HG03575 (cell line): Measurements from ENCODE around the gene HASPIN.
"Not testable (repeated sequence)": the region's sequence is repeated elsewhere in the genome, so short reads cannot be mapped to it uniquely, and the experiment has no call there.

Source experiments
- ATAC-seq: cut with Tn5 transposase; IDR thresholded peaks from one replicate; pipeline ENCODE4 v1.9.1; 2021; ENCODE audit not compliant: unreplicated experiment, insufficient number of reproducible peaks, low FRiP score; ENCODE audit errors: extremely low read depth

The HASPIN gene

GRCh38 chr17:3729881-3730280, 6.2 kb downstream of the HASPIN start:
- ATAC-seq, result no peak

GRCh38 chr17:3730881-3731429, 7.3 kb downstream of the HASPIN start:
- ATAC-seq, result no peak

- ATAC-seq, result no peak
Observed at GRCh38 chr17:3732210-3732621, 8.5 kb downstream of the HASPIN start.

- ATAC-seq, result not testable (repeated sequence)
Observed at GRCh38 chr17:3734911-3735276, 11.2 kb downstream of the HASPIN start.

GRCh38 chr17:3735515-3735914, 11.8 kb downstream of the HASPIN start:
- no peak for ATAC-seq

GRCh38 chr17:3738562-3739295, 15.0 kb downstream of the HASPIN start:
- ATAC-seq, result no peak

GRCh38 chr17:3739422-3740124, 15.9 kb downstream of the HASPIN start:
- ATAC-seq, result no peak

- no peak for ATAC-seq
Observed at GRCh38 chr17:3740611-3741073, 16.9 kb downstream of the HASPIN start.

GRCh38 chr17:3744014-3744413, 20.3 kb downstream of the HASPIN start:
- ATAC-seq, result no peak

GRCh38 chr17:3745071-3745470, 21.4 kb downstream of the HASPIN start:
- no peak for ATAC-seq

GRCh38 chr17:3747805-3748204, 24.1 kb downstream of the HASPIN start:
- ATAC-seq, result no peak

- no peak for ATAC-seq
Observed at GRCh38 chr17:3748576-3748975, 24.9 kb downstream of the HASPIN start.

- ATAC-seq, result no peak
Observed at GRCh38 chr17:3750296-3750695, 26.6 kb downstream of the HASPIN start.

- no peak for ATAC-seq
Observed at GRCh38 chr17:3750926-3751325, 27.2 kb downstream of the HASPIN start.

- ATAC-seq, result no peak
Observed at GRCh38 chr17:3751836-3752235, 28.1 kb downstream of the HASPIN start.

GRCh38 chr17:3753624-3754023, 29.9 kb downstream of the HASPIN start:
- no peak for ATAC-seq

- ATAC-seq, result no peak
Observed at GRCh38 chr17:3754066-3754457, 30.4 kb downstream of the HASPIN start.

GRCh38 chr17:3754458-3755334, 31.0 kb downstream of the HASPIN start:
- no peak for ATAC-seq

- no peak for ATAC-seq
Observed at GRCh38 chr17:3755335-3756030, 31.8 kb downstream of the HASPIN start.
